Thyroid gland (tissue), 4 donors: ENCODE data around the gene GP5. TPM values are rescaled to one million over a fixed set of nuclear protein-coding genes. Genes with fewer than 3 reads are reported as not detected.

Experiments
- DNase-seq, 2 donors: peaks; one replicate each; pipeline ENCODE4 v3.0.0-alpha.2; 2019
- H3K27ac ChIP-seq, 3 donors: fragments of 200-600 bp; sonication (generic); 1 replicate in 2 of 3; 2 replicates in 1 of 3; pipeline ENCODE4 v1.5.1; 2016 to 2019; ENCODE audit warnings: mild to moderate bottlenecking in 1 of 3, moderate library complexity in 1 of 3
- H3K27me3 ChIP-seq: fragments of 200-600 bp; sonication (generic); one replicate; pipeline ENCODE4 v1.5.1; 2019
- H3K36me3 ChIP-seq, 2 donors: fragments of 200-600 bp; sonication (generic); one replicate each; pipeline ENCODE4 v1.5.1; 2016 to 2019
- H3K4me1 ChIP-seq, 2 donors: fragments of 200-600 bp; sonication (generic); one replicate each; pipeline ENCODE4 v1.5.1; 2017 to 2019
- H3K4me3 ChIP-seq, 3 donors: fragments of 200-600 bp; sonication (generic); replicated peaks in 1 of 3; 1 replicate in 2 of 3; 2 replicates in 1 of 3; pipeline ENCODE4 v1.5.1; 2016; ENCODE audit warnings: mild to moderate bottlenecking in 1 of 3
- H3K9me3 ChIP-seq: fragments of 200-600 bp; sonication (generic); one replicate; pipeline ENCODE4 v1.5.1; 2017
- CTCF ChIP-seq, 6 experiments: fragments of 200-600 bp in 3 of 6; fragments of 450-650 bp in 3 of 6; sonication (generic) in 3 of 6; IDR thresholded peaks; one replicate each; pipeline ENCODE4 v1.5.1; 2016 to 2019; ENCODE audit warnings: antibody characterized with exemption in 6 of 6, mild to moderate bottlenecking in 2 of 6, inconsistent platforms in 1 of 6, moderate library complexity in 1 of 6
- POLR2A ChIP-seq, 2 donors: fragments of 450-650 bp; IDR thresholded peaks; one replicate each; pipeline ENCODE4 v1.6.1; 2017; ENCODE audit warnings: antibody characterized with exemption in 2 of 2, mild to moderate bottlenecking in 2 of 2, moderate library complexity in 1 of 2
- WGBS, 2 donors: methylation state at CpG; one replicate each; pipeline ENCODE4 v1.1.5; 2017; 5-methylcytosine and 5-hydroxymethylcytosine counted together
- intact Hi-C: fragments of 100-400 bp; cut with DNase I; formaldehyde crosslinking; loops from one replicate; pipeline ENCODE4 v1.15.1; 2023
- total RNA-seq, 4 donors: library from RNA; depleted of rRNA; stranded (reverse); fragments of >200 nt; gene quantifications; one replicate each; pipeline ENCODE4 v1.2.3, GENCODE V29; 2016

The GP5 gene
- total RNA-seq, 4 donors from 2014 or later = 0.39 to 1.2 (median 0.74) TPM

- no peak overlapping the region for H3K4me3 ChIP-seq
- TF ChIP-seq CTCF (IDR thresholded peaks at IDR 0.05) (no peak), POLR2A (IDR thresholded peaks at IDR 0.05) (no peak)
- no peaks in the 10 kb centered on the region for H3K9me3 ChIP-seq
- no peaks in the 10 kb centered on the region for H3K27me3 ChIP-seq
- peak overlapping the region; percentile 40 to 65 (median 47) for H3K27ac ChIP-seq
- H3K36me3 ChIP-seq = no peaks in the 10 kb centered on the region
- peak; percentile 86 to 94 for DNase-seq
- 60 to 73% methylated on average over 8 to 9 of the region's 9 CpGs for WGBS, 2 donors
- peaks cover 17 to 30% of the 10 kb centered on the region in 2 donors for H3K4me1 ChIP-seq
- intact Hi-C loops = no loop called here
Measured at GRCh38 chr3:194401346-194401745, 2.3 kb upstream of the GP5 start.

DNA sequence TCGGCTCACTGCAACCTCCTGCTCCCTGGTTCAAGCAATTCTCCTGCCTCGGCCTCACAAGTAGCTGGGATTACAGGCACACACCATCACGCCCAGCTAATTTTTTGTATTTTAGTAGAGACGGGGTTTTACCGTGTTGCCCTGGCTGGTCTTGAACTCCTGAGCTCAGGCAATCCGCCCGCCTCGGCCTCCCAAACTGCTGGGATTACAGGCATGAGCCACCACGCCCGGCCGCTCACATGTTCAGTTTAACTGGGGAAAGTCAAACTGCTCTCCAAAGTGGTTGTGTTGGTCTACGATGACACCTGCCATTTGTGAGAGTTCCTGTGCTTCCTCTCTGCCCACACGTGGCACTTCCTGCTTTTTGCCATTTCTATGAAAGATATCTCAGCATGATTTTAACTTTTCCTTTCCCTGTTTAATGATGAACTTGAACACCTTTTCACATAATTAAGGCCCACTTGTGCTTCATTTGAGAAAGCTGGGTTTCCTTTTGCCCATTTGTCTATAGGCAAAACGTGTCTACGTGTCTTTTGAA is 877 bp upstream of the GP5 start:
- whole genome bisulfite sequencing, 2 donors = 88 to 91% methylated on average over 15 of the region's 15 CpGs
- Histone ChIP-seq H3K27ac (no peak overlapping the region), H3K36me3 (no peaks in the 10 kb centered on the region), H3K4me1 (peaks cover 19 to 32% of the 10 kb centered on the region in 2 donors), H3K9me3 (no peaks in the 10 kb centered on the region), H3K4me3 (no peak overlapping the region), H3K27me3 (no peaks in the 10 kb centered on the region)
- intact Hi-C loops = loop anchor here (5.0 kb wide), 1 partner anchor 58 kb away; no protein-coding TSS in a partner anchor
- no peak for DNase-seq
- TF ChIP-seq CTCF (IDR thresholded peaks at IDR 0.05) (no peak), POLR2A (IDR thresholded peaks at IDR 0.05) (no peak)

- DNase-seq = no peak
- WGBS, 2 donors = 29 to 39% methylated on average over 22 to 31 of the region's 38 CpGs
- intact Hi-C loops = loop anchor here (5.0 kb wide), 1 partner anchor 56 kb away; no protein-coding TSS in a partner anchor
Measured at GRCh38 chr3:194397757-194398312, 1.2 kb downstream of the GP5 start.

GRCh38 chr3:194396859-194397756 is 2.0 kb downstream of the GP5 start:
- H3K27ac ChIP-seq = peak overlapping the region in 2 of 3 donors; percentile 83 to 90
- no peak for DNase-seq

More at GRCh38 chr3:194397757-194398312, 1.2 kb downstream of the GP5 start:
- TF ChIP-seq CTCF (IDR thresholded peaks at IDR 0.05) (no peak), POLR2A (IDR thresholded peaks at IDR 0.05) (no peak)
- H3K27ac ChIP-seq = no peak overlapping the region
- no peaks in the 10 kb centered on the region for H3K36me3 ChIP-seq
- no peaks in the 10 kb centered on the region for H3K27me3 ChIP-seq
- H3K4me3 ChIP-seq = no peak overlapping the region
- peaks cover 19 to 34% of the 10 kb centered on the region in 2 donors for H3K4me1 ChIP-seq
- H3K9me3 ChIP-seq = no peaks in the 10 kb centered on the region

More at GRCh38 chr3:194396859-194397756, 2.0 kb downstream of the GP5 start:
- H3K27me3 ChIP-seq = no peaks in the 10 kb centered on the region
- 43 to 44% methylated on average over 21 to 37 of the region's 73 CpGs for WGBS, 2 donors
- no peaks in the 10 kb centered on the region for H3K9me3 ChIP-seq
- peaks cover 19 to 34% of the 10 kb centered on the region in 2 donors for H3K4me1 ChIP-seq
- TF ChIP-seq POLR2A (IDR thresholded peaks at IDR 0.05) = no peak
- no peak for TF ChIP-seq CTCF (IDR thresholded peaks at IDR 0.05)
- intact Hi-C loops = loop anchor here (5.0 kb wide), 1 partner anchor 55 kb away; no protein-coding TSS in a partner anchor
- H3K36me3 ChIP-seq = no peaks in the 10 kb centered on the region
- H3K4me3 ChIP-seq = no peak overlapping the region
